ENCODE data around the gene TMEM97. TPM values are rescaled to one million over a fixed set of nuclear protein-coding genes. Genes with fewer than 3 reads are reported as not detected.
"Not testable (repeated sequence)": the region's sequence is repeated elsewhere in the genome, so short reads cannot be mapped to it uniquely, and the experiment has no call there.

The TMEM97 gene
- total RNA-seq: 60.9 and 64.5 TPM in 2 replicates

DNA sequence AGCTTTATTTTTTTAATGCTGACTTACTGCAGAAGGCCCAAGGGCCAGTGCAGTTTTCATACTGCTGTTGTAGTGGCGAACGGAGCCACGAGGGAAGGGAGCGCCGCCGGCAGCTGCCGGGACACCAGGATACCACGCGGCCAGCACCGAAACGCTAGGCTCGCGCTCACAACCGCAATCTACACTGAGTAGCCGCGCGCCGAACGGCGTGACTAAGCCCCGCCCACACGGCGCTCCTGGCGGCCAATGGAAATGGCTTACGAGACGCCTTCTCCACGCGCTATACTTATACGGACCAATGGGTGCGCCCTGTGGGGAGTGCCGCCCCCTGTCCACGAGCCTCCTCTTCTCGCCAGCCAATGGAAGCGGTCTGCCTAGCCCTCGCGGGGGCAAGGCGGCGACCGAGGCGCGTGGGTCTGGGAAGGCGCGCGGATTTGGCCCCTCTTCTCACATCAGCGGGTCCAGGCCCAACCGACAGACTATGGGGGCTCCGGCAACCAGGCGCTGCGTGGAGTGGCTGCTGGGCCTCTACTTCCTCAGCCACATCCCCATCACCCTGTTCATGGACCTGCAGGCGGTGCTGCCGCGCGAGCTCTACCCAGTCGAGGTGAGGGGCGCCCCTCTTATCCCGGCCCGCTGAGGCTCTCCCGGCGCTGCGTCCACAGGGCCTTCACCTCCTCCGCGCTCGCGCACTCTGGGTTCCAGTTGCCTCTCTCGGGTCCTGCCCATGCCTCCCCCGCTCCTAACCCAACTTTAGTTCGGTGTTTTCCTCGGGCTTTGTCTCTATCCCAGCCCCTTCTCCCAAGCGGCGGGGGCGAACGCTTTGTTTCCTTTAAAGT is at the start of gene TMEM97:
TMEM97 (plus strand) TSS at position 442 of the 839 bp plus-strand sequence; CDS start at position 482, 40 bp downstream.
- Mint-ChIP-seq H3K27ac (peak within 1 kb of the TSS; percentile 94), H3K4me3 (peak within 1 kb of the TSS; percentile 96), H3K4me1 (ENCODE audit: low read depth) (peaks cover 48% of the 10 kb centered on the region), H3K9me3 (no peaks in the 10 kb centered on the region), H3K36me3 (ENCODE audit: low read depth) (peaks cover 19% of the 10 kb centered on the region), H3K27me3 (ENCODE audit: insufficient read depth) (no peaks in the 10 kb centered on the region)
- intact Hi-C loops (cut with micrococcal nuclease): loop anchor here (1.0 to 5.0 kb wide), 11 partner anchors 8 to 633 kb away; partner anchors contain the start of genes IFT20, PHF12, POLDIP2 and TNFAIP1
- peak; percentile 96 for DNase-seq (ENCODE audit: low spot score)

DNA sequence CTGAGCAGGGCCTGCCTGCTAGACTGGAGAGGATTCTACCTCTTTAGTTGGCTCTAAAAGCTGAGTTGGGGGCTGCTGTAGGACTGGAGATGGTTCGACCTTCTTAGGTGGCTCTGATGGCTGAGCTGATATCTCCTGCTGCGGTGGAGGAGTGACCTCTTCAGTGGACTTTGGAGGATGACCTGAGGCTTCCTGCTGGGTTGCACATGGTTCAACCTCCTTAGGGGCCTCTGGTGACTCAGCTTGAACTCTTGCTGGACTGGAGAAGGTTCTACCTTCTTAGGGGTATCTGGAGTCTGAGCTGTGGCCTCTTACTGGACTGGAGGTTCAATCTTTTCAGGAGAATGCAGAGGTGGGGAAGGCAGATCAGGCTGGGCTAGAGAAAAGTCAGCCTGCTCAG is 48.9 kb upstream of the TMEM97 start:
- no peak for DNase-seq (ENCODE audit: low spot score)
- peaks cover 3% of the 10 kb centered on the region for H3K36me3 Mint-ChIP-seq (ENCODE audit: low read depth)
- no peak overlapping the region for H3K27ac Mint-ChIP-seq
- H3K9me3 Mint-ChIP-seq: peaks cover 16% of the 10 kb centered on the region
- no peak overlapping the region for H3K4me3 Mint-ChIP-seq
- H3K4me1 Mint-ChIP-seq (ENCODE audit: low read depth): peaks cover 4% of the 10 kb centered on the region
- peaks cover 54% of the 10 kb centered on the region for H3K27me3 Mint-ChIP-seq (ENCODE audit: insufficient read depth)
- intact Hi-C loops (cut with micrococcal nuclease): no loop called here

DNA sequence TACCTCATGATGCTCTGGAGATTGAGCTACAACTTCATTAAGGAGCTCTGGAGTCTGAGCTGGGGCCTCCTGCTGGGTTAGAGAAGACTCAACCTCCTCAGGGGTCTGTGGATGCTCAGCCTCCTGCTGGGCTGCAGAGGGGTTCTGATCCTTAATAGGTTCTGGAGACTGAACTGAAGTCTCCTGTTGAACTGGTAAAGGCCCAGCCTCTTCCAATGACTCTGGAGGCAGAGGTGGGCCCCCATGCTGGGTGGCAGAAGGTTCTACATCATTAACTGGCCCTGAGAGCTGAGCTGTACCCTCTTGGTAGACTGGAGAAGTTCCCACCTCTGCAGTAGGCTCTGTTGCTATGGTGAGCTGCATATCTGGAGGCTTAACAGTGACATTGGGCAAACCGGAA is 48.1 kb upstream of the TMEM97 start:
- H3K36me3 Mint-ChIP-seq (ENCODE audit: low read depth): peaks cover 3% of the 10 kb centered on the region

DNA sequence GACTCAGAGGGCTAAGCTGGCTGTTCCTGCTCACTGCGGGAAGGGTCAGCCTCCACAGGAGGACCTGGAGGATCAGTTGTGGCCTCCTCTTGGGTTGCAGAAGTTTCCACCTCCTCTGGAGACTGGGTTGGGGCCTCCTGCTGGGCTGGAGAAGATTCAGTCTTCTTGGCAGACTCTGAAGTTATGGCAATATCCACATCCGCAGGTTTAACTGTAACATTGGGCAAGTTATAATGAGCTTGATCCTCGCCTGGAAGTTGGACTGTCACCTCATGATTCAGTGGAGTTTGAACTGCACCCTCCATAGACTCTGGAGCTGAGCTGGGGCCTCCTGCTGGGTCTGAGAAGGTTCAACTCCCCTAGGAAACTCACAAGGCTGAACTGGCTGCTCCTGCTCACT is 47.6 kb upstream of the TMEM97 start:
- no peak for DNase-seq (ENCODE audit: low spot score)
- peaks cover 16% of the 10 kb centered on the region for H3K9me3 Mint-ChIP-seq
- H3K4me3 Mint-ChIP-seq: no peak overlapping the region
- no peak overlapping the region for H3K27ac Mint-ChIP-seq
- H3K27me3 Mint-ChIP-seq (ENCODE audit: insufficient read depth): peaks cover 67% of the 10 kb centered on the region
- peaks cover 3% of the 10 kb centered on the region for H3K36me3 Mint-ChIP-seq (ENCODE audit: low read depth)
- intact Hi-C loops (cut with micrococcal nuclease): no loop called here
- peaks cover 6% of the 10 kb centered on the region for H3K4me1 Mint-ChIP-seq (ENCODE audit: low read depth)

More for the DNA sequence above, 48.1 kb upstream of the TMEM97 start:
- Mint-ChIP-seq H3K4me1 (ENCODE audit: low read depth) (peaks cover 6% of the 10 kb centered on the region), H3K4me3 (no peak overlapping the region), H3K9me3 (peaks cover 16% of the 10 kb centered on the region), H3K27me3 (ENCODE audit: insufficient read depth) (peaks cover 62% of the 10 kb centered on the region), H3K27ac (no peak overlapping the region)
- intact Hi-C loops (cut with micrococcal nuclease): no loop called here
- DNase-seq (ENCODE audit: low spot score): no peak

DNA sequence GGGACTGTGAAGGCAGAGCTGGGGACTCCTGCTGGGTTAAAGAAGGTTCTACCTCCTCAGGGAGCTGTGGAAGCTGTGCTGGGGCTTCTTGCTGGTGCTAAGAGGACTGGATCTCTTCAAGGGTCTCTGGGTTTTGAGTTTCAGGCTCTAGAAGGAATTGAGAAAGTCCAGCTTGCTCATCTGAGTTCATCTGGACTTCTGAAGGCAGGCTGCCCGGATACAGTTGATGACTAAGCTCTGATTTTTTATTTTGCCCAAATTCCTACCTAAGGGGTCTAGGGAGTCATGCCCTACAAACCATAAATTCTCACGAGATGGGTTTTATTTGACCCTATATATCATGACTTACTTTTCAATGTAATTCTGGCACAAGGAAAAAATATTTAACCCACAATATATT is 46.8 kb upstream of the TMEM97 start:
- no peak overlapping the region for H3K27ac Mint-ChIP-seq
- H3K36me3 Mint-ChIP-seq (ENCODE audit: low read depth): peaks cover under 1% of the 10 kb centered on the region
- H3K4me1 Mint-ChIP-seq (ENCODE audit: low read depth): peaks cover 6% of the 10 kb centered on the region
- peaks cover 70% of the 10 kb centered on the region for H3K27me3 Mint-ChIP-seq (ENCODE audit: insufficient read depth)
- peaks cover 11% of the 10 kb centered on the region for H3K9me3 Mint-ChIP-seq
- no peak overlapping the region for H3K4me3 Mint-ChIP-seq
- intact Hi-C loops (cut with micrococcal nuclease): no loop called here
- DNase-seq (ENCODE audit: low spot score): no peak

DNA sequence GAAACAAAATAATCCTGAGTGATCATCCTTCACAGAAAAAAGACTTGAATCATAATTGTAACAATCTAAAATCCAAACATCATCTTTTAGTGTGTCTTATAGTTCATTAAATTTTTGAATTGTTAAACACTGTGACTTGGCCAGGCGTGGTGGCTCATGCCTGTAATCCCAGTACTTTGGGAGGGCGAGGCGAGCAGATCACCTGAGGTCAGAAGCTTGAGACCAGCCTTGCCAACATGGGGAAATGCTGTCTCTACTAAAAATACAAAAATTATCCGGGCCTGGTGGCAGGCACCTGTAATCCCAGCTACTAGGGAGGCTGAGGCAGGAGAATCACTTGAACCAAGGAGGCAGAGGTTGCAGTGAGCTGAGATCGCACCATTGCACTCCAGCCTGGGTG is 45.7 kb upstream of the TMEM97 start:
- H3K4me3 Mint-ChIP-seq; H3K36me3 Mint-ChIP-seq (ENCODE audit: low read depth); H3K9me3 Mint-ChIP-seq; intact Hi-C loops (cut with micrococcal nuclease); DNase-seq (ENCODE audit: low spot score); H3K27ac Mint-ChIP-seq: not testable (repeated sequence)
- Mint-ChIP-seq H3K27me3 (ENCODE audit: insufficient read depth) (peaks cover 76% of the 10 kb centered on the region), H3K4me1 (ENCODE audit: low read depth) (peaks cover 14% of the 10 kb centered on the region)

DNA sequence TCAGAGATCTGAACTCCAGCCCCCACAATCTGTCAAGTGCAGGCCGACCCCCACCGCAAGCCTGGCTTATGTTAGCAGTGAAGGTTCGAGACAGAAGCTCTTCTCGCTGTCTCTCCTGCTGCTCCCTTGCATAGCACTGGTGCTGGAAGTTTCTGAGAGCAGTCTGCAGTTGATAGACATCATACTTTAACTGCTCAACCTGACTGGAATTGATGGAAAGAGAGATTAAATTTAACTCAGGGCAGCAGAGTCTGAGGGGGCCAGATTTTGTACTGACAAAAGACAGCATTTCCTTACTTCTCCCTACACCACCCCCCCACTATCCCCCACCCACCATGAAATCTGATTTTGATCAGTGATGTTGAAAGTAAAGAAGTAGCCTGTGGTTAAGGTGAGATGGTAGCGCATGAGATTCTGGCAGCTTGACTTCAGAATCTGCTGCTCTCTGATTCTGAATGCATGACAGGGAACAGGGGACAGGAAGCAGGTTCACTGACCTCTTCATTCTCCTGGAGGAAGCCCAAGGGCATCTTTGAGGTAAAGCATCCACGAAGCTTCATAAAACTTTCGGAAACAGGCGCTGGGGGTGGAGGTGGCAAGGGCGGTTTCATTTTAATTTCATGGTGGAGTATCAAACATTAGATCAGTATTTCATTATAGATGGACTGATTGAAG is 44.3 kb upstream of the TMEM97 start:
- H3K4me1 Mint-ChIP-seq (ENCODE audit: low read depth): peaks cover 18% of the 10 kb centered on the region
- intact Hi-C loops (cut with micrococcal nuclease): loop anchor here (5.0 kb wide), 1 partner anchor 232 kb away; the partner anchor contains the start of gene NLK
- no peak overlapping the region for H3K4me3 Mint-ChIP-seq
- H3K27me3 Mint-ChIP-seq (ENCODE audit: insufficient read depth): peaks cover 77% of the 10 kb centered on the region
- no peaks in the 10 kb centered on the region for H3K9me3 Mint-ChIP-seq
- no peaks in the 10 kb centered on the region for H3K36me3 Mint-ChIP-seq (ENCODE audit: low read depth)
- no peak overlapping the region for H3K27ac Mint-ChIP-seq
- DNase-seq (ENCODE audit: low spot score): no peak

DNA sequence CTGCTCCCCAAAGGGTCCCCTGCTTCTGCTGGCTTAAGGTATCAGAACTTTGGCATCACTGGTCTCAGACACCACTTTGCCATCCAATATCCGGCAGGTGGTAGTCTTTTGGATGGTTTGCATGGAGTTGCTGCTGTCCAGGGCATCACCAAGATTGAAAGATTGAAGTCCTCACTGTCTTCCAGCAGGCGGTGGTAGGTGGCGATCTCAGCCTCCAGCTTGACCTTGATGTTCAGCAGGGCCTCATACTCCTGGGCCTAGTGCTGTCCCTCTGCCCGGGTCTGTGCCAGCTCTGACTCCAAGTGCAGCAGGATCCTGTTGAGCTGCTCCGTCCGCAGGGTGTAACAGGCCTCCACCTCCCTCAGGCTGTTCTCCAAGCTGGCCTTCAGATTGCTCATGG is 43.0 kb upstream of the TMEM97 start:
- Mint-ChIP-seq H3K9me3 (no peaks in the 10 kb centered on the region), H3K27ac (no peak overlapping the region), H3K4me3 (no peak overlapping the region), H3K27me3 (ENCODE audit: insufficient read depth) (peaks cover 79% of the 10 kb centered on the region), H3K36me3 (ENCODE audit: low read depth) (no peaks in the 10 kb centered on the region), H3K4me1 (ENCODE audit: low read depth) (peaks cover 18% of the 10 kb centered on the region)
- DNase-seq (ENCODE audit: low spot score): no peak
- intact Hi-C loops (cut with micrococcal nuclease): loop anchor here (5.0 kb wide), 1 partner anchor 234 kb away; the partner anchor contains the start of gene NLK

DNA sequence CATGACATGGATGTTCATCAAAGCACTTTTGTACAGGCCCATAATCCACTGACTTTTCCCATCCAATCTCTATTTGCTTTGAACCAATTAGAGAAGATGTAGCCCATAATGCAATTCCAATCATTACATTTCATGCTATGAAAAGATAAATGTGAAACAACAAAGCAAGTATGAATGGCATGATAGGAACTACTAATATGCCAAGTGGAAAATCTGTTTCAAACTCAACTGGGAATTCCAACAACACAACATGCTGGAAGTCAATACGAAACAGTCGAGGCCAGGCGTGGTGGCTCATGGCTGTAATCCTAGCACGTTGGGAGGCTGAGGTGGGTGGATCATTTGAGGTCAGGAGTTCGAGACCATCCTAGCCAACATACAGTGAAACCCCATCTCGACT is 39.6 kb upstream of the TMEM97 start:
- intact Hi-C loops (cut with micrococcal nuclease): loop anchor here (2.0 to 5.0 kb wide), 2 partner anchors 55 to 237 kb away; partner anchors contain the start of genes IFT20, NLK and TNFAIP1
- H3K9me3 Mint-ChIP-seq: no peaks in the 10 kb centered on the region
- no peak for DNase-seq (ENCODE audit: low spot score)
- peaks cover 18% of the 10 kb centered on the region for H3K4me1 Mint-ChIP-seq (ENCODE audit: low read depth)
- H3K27ac Mint-ChIP-seq: no peak overlapping the region
- peaks cover 63% of the 10 kb centered on the region for H3K27me3 Mint-ChIP-seq (ENCODE audit: insufficient read depth)
- H3K36me3 Mint-ChIP-seq (ENCODE audit: low read depth): no peaks in the 10 kb centered on the region
- no peak overlapping the region for H3K4me3 Mint-ChIP-seq

DNA sequence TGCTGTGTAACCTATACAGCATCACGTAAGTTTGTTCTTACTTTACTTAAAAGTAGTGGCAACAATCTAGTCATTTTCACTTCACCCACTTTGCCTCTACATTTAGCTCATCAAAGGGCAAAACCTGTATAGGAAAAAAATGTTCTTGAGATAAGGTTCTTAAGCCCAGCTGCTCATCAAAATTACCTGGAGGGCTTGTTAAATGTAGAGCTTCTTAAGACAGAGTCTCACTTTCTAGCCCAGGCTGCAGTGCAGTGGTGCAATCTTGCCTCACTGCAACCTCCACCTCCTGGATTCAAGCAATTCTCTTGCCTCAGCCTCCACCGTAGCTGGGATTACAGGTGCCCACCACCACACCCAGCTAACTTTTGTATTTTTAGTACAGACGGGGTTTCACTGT is 38.2 kb upstream of the TMEM97 start:
- Mint-ChIP-seq H3K27ac (no peak overlapping the region), H3K4me1 (ENCODE audit: low read depth) (peaks cover 12% of the 10 kb centered on the region), H3K27me3 (ENCODE audit: insufficient read depth) (peaks cover 52% of the 10 kb centered on the region), H3K36me3 (ENCODE audit: low read depth) (no peaks in the 10 kb centered on the region), H3K4me3 (no peak overlapping the region), H3K9me3 (no peaks in the 10 kb centered on the region)
- DNase-seq (ENCODE audit: low spot score): no peak
- intact Hi-C loops (cut with micrococcal nuclease): no loop called here

DNA sequence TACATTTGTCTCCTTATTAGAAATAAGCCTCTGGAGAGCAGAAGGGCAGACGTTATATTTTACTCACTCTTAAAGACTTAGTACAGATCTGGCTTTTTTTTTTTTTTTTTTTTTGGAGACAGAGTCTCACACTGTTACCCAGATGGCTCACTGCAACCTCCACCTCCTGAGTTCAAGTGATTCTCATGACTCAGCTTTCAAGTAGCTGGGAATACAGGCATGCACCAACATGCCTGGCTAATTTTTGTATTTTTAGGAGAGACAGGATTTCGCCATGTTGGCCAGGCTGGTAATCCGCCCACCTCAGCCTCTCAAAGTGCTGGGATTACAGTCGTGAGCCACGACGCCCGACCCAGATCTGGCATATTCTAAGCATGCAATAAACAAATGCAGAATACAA is 36.4 kb upstream of the TMEM97 start:
- intact Hi-C loops (cut with micrococcal nuclease): no loop called here
- no peaks in the 10 kb centered on the region for H3K9me3 Mint-ChIP-seq

DNA sequence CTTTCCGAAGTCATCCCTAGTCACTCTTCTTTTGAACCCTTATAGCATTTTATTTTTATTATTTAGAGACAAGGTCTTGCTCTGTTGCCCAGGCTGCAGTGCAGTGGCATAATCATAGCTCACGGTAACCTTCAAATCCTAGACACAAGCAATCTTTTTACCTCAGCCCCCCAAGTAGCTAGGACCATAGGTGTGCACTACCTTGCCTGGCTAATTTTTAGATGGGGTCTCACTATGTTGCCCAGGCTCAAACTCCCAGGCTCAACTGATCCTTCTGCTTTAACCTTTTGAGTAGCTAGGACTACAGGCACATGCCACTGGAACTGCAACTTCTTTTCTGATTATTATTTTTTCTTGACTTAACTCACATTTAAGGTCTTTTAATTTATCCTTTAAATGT is 33.0 kb upstream of the TMEM97 start:
- no peak overlapping the region for H3K27ac Mint-ChIP-seq

More for the DNA sequence above, 36.4 kb upstream of the TMEM97 start:
- Mint-ChIP-seq H3K4me3 (no peak overlapping the region), H3K4me1 (ENCODE audit: low read depth) (peaks cover 11% of the 10 kb centered on the region), H3K27ac (no peak overlapping the region), H3K36me3 (ENCODE audit: low read depth) (no peaks in the 10 kb centered on the region), H3K27me3 (ENCODE audit: insufficient read depth) (peaks cover 42% of the 10 kb centered on the region)
- no peak for DNase-seq (ENCODE audit: low spot score)

DNA sequence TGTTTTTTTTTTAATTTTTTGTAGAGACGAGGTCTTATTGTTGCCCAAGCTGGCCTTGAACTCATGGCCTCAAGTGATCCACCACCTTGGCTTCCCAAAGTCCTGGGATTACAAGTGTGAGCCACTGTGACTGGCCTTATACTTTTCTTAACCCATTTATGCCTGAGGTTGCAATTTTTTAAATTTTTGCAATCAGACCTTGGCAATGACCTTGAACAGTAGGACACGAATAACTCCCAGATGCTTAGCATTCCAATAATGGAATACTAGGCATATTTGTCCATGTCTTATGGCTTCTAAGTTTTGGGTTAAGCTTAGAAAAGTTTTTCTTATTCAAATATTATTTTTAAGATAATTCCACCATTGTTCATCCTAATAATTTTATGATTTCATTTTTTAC is 28.3 kb upstream of the TMEM97 start:
- H3K27me3 Mint-ChIP-seq (ENCODE audit: insufficient read depth): peaks cover 23% of the 10 kb centered on the region
- H3K27ac Mint-ChIP-seq: no peak overlapping the region
- no peaks in the 10 kb centered on the region for H3K9me3 Mint-ChIP-seq
- no peak for DNase-seq (ENCODE audit: low spot score)
- H3K36me3 Mint-ChIP-seq (ENCODE audit: low read depth): no peaks in the 10 kb centered on the region
- intact Hi-C loops (cut with micrococcal nuclease): no loop called here
- no peak overlapping the region for H3K4me3 Mint-ChIP-seq
- H3K4me1 Mint-ChIP-seq (ENCODE audit: low read depth): peaks cover 3% of the 10 kb centered on the region

More for the DNA sequence above, 33.0 kb upstream of the TMEM97 start:
- intact Hi-C loops (cut with micrococcal nuclease): no loop called here
- Mint-ChIP-seq H3K4me1 (ENCODE audit: low read depth) (no peaks in the 10 kb centered on the region), H3K9me3 (no peaks in the 10 kb centered on the region), H3K36me3 (ENCODE audit: low read depth) (no peaks in the 10 kb centered on the region), H3K4me3 (no peak overlapping the region), H3K27me3 (ENCODE audit: insufficient read depth) (peaks cover 20% of the 10 kb centered on the region)
- no peak for DNase-seq (ENCODE audit: low spot score)

Data from activated T-helper 1 cell treated with anti-CD3 and anti-CD28 coated beads, Interleukin-12 subunit alpha, Interleukin-12 subunit beta, Interleukin-2, Interleukin-4 antibody, amounts not matched to agents 30 ng/mL and 10 ng/mL and 1 ng/mL, durations not matched to agents 14 hours and 24 hours and 36 hours (primary cell).